Heart right ventricle (tissue), 16 donors: Measurements from ENCODE around the gene TAF5L. TPM values are rescaled to one million over a fixed set of nuclear protein-coding genes. Genes with fewer than 3 reads are reported as not detected.
"Not testable (repeated sequence)": the region's sequence is repeated elsewhere in the genome, so short reads cannot be mapped to it uniquely, and the experiment has no call there.

ENCODE experiments used
- ATAC-seq, 8 donors: fragments of 200-7000 bp; cut with Tn5 transposase; one replicate each; pipeline ENCODE4 v1.9.1; 2020; ENCODE audit warnings: mild to moderate bottlenecking in 8 of 8, moderate library complexity in 8 of 8, moderate number of reproducible peaks in 1 of 8
- DNase-seq, 2 donors: peaks; one replicate each; pipeline ENCODE4 v3.0.0-alpha.2; 2020
- H3K27ac ChIP-seq, 10 donors: fragments of 200-600 bp; sonication (generic) in 2 of 10; one replicate each; pipeline versions ENCODE4 v1.5.0 to v1.8.0; 2020 to 2022; ENCODE audit warnings: mild to moderate bottlenecking in 3 of 10
- H3K27me3 ChIP-seq, 7 donors: fragments of 200-600 bp; one replicate each; pipeline ENCODE4 v1.8.0; 2021 to 2022; ENCODE audit warnings: mild to moderate bottlenecking in 2 of 7
- H3K36me3 ChIP-seq, 9 donors: fragments of 200-600 bp; sonication (generic) in 1 of 9; one replicate each; pipeline versions ENCODE4 v1.5.0 to v1.8.0; 2020 to 2022; ENCODE audit warnings: mild to moderate bottlenecking in 2 of 9
- H3K4me1 ChIP-seq, 9 donors: fragments of 200-600 bp; sonication (generic) in 1 of 9; one replicate each; pipeline versions ENCODE4 v1.5.0 to v1.8.0; 2020 to 2022; ENCODE audit warnings: mild to moderate bottlenecking in 4 of 9
- H3K4me3 ChIP-seq, 10 donors: fragments of 200-600 bp; sonication (generic) in 2 of 10; one replicate each; pipeline versions ENCODE4 v1.5.0 to v1.8.0; 2020 to 2022; ENCODE audit warnings: mild to moderate bottlenecking in 7 of 10, moderate library complexity in 2 of 10
- H3K9me3 ChIP-seq, 11 donors: fragments of 200-600 bp in 10 of 11; sonication (generic) in 2 of 11; one replicate each; pipeline versions ENCODE4 v1.5.0 to v1.8.0; 2013 to 2022; ENCODE audit warnings: mild to moderate bottlenecking in 2 of 11, control low read depth in 1 of 11, moderate library complexity in 1 of 11
- CTCF ChIP-seq, 9 donors: fragments of 200-600 bp; sonication (generic) in 2 of 9; IDR thresholded peaks; one replicate each; pipeline versions ENCODE4 v1.5.0 to v1.8.0; 2021 to 2022; ENCODE audit warnings: antibody characterized with exemption in 9 of 9, mild to moderate bottlenecking in 5 of 9, moderate library complexity in 1 of 9
- WGBS, 2 donors: extraction: QIAGEN DNeasy Blood & Tissue Kit; methylation state at CpG; one replicate each; pipeline ENCODE4 v1.1.7; 2013; ENCODE audit warnings: inconsistent platforms in 1 of 2; 5-methylcytosine and 5-hydroxymethylcytosine counted together
- intact Hi-C, 10 donors: fragments of 100-400 bp; cut with DNase I; formaldehyde crosslinking; loops; one replicate each; pipeline versions ENCODE4 v1.11.1 to v1.14.2; 2022
- polyA plus RNA-seq, 2 donors: library from polyadenylated mRNA; stranded (reverse); fragments of 200-250 nt; gene quantifications; one replicate each; pipeline ENCODE4 v1.2.3, GENCODE V29; 2013
- total RNA-seq, 10 donors: library from RNA; stranded (reverse); fragmentation: NEBNext Ultra II Directional in 3 of 10; extraction: Animal tissue kit (Norgen Biotek cat#: 25700) in 3 of 10; gene quantifications; one replicate each; pipeline versions ENCODE4 v1.2.1 to v1.2.4, GENCODE V29; 2021 to 2023
- donor health status: Arrhythmogenic right ventricular cardiomyopathy.
- donor health status: ischemic (EF 13 %, LVEDD 7.1; RV severe dilation, severe dysfunction).
- donor health status: healthy with polysubstance abuse.
- donor health status: DM: no; HTN: yes; CAD: no.
- donor health status: DM: no; HTN: no; CAD: no.
- donor health status: ischemic (EF 25% LVEDD 6.9; RV normal size, moderate dysfunction).
- donor health status: ischemic (EF 25% LVEDD 5.7; RV mildly dilated, moderate dysfunction).
- donor health status: healthy.
- donor health status: DM: yes; HTN: yes; CAD: no.
- donor health status: Ischemic cardiomyopathy.
- donor health status: ischemic (EF 35%, LVEDD 5.7; RV mildly dilated, moderate dysfunction).
- donor health status: nonischemic (EF 11% LVEDD 7.7; RV severe dilation, severe dysfunction).
- donor health status: DM: yes; HTN: yes; CAD: no.
- donor health status: PGD.
- donor health status: ischemic (EF 29% LVEDD 5.4; RV normal size, mild dysfunction).
- donor health status: nonischemic (EF 23%, LVEDD 6.1; RV moderate dilation, normal function).

TAF5L gene
- total and polyA plus RNA-seq, 12 donors, result 6.0 to 13.7 (median 10.9) TPM

DNA sequence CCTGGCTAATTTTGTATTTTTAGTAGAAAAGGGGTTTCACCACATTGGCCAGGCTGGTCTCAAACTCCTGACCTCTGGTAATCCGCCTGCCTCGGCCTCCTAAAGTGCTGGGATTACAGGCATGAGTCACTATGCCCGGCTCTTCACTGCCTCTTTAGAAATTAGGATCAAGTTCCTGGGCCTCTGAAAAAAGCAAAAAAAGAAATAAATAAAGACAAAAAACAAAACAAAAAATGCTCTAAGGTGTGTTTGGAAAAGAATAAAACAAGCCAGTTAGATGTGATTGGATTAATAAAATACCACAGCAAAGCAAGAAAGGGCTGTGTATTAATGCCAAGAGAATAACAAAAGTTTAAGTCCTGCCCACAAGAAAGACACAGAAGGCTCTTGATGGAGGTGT, 63.2 kb downstream of the TAF5L start:
- Histone ChIP-seq H3K27me3 (no peaks in the 10 kb centered on the region), H3K4me1 (peaks cover 0 to 30% (median 15%) of the 10 kb centered on the region in 9 donors), H3K9me3 (no peaks in the 10 kb centered on the region), H3K27ac (peak overlapping the region in 5 of 10 donors; percentile 46 to 76 (median 66)), H3K4me3 (no peak overlapping the region), H3K36me3 (no peaks in the 10 kb centered on the region)
- TF ChIP-seq CTCF (IDR thresholded peaks at IDR 0.05), result no peak
- WGBS, 2 donors, result 91 to 96% methylated on average over 3 of the region's 3 CpGs
- ATAC-seq, result no peak
- no peak for DNase-seq
- intact Hi-C loops, result loop anchor here in 1 of 10 donors (5.0 kb wide), 1 partner anchor 60 kb away; no protein-coding TSS in a partner anchor

GRCh38 chr1:229561141-229561540, 64.8 kb downstream of the TAF5L start:
- WGBS, 2 donors, result 84 to 85% methylated on average over 5 of the region's 5 CpGs
- ATAC-seq (no peak), DNase-seq (no peak)
- Histone ChIP-seq H3K27ac (no peak overlapping the region), H3K9me3 (no peaks in the 10 kb centered on the region), H3K4me3 (no peak overlapping the region), H3K4me1 (peaks cover 0 to 41% (median 27%) of the 10 kb centered on the region in 9 donors), H3K27me3 (no peaks in the 10 kb centered on the region), H3K36me3 (no peaks in the 10 kb centered on the region)
- no peak for TF ChIP-seq CTCF (IDR thresholded peaks at IDR 0.05)
- intact Hi-C loops, result loop anchor here in 1 of 10 donors (5.0 kb wide), 1 partner anchor 61 kb away; no protein-coding TSS in a partner anchor

GRCh38 chr1:229560124-229560523, 65.8 kb downstream of the TAF5L start:
- not testable (repeated sequence) for H3K27ac ChIP-seq, H3K36me3 ChIP-seq, H3K27me3 ChIP-seq, H3K9me3 ChIP-seq, DNase-seq, H3K4me3 ChIP-seq, ATAC-seq
- 93 to 95% methylated on average over 15 of the region's 15 CpGs for WGBS, 2 donors
- intact Hi-C loops, result loop anchor here in 1 of 10 donors (5.0 kb wide), 1 partner anchor 62 kb away; no protein-coding TSS in a partner anchor
- peaks cover 0 to 51% (median 37%) of the 10 kb centered on the region in 9 donors for H3K4me1 ChIP-seq

GRCh38 chr1:229559336-229559801, 66.6 kb downstream of the TAF5L start:
- not testable (repeated sequence) for DNase-seq, H3K36me3 ChIP-seq, ATAC-seq, H3K9me3 ChIP-seq, H3K27me3 ChIP-seq
- intact Hi-C loops, result loop anchor here in 9 of 10 donors (1.0 to 10.0 kb wide), 10 partner anchors 37 to 745 kb away; partner anchors contain the start of genes TAF5L (in 5 of the 9) and URB2 (in 5 of the 9)
- peaks cover 0 to 57% (median 41%) of the 10 kb centered on the region in 9 donors for H3K4me1 ChIP-seq
- WGBS, 2 donors, result 38 to 49% methylated on average over 20 of the region's 20 CpGs
- H3K27ac ChIP-seq, result peak overlapping the region; percentile 73 to 99 (median 92)
- H3K4me3 ChIP-seq, result peak overlapping the region; percentile 64 to 96 (median 83)

- peak within 1 kb of the TSS; percentile 73 to 99 (median 92) for H3K27ac ChIP-seq
- intact Hi-C loops, result loop anchor here in 9 of 10 donors (1.0 to 10.0 kb wide), 10 partner anchors 38 to 746 kb away; partner anchors contain the start of genes TAF5L (in 6 of the 9) and URB2 (in 6 of the 9)
- H3K36me3 ChIP-seq, result peaks cover 0 to 6% (median 0%) of the 10 kb centered on the region in 9 donors
- peak within 1 kb of the TSS; percentile 76 to 96 (median 83) for H3K4me3 ChIP-seq
- ATAC-seq, result peak; percentile 93 to 97 (median 96)
- peak; percentile 96 for DNase-seq
- peaks cover 0 to 52% (median 38%) of the 10 kb centered on the region in 9 donors for H3K4me1 ChIP-seq
- H3K27me3 ChIP-seq, result no peaks in the 10 kb centered on the region
- TF ChIP-seq CTCF (IDR thresholded peaks at IDR 0.05), result peak; percentile 45 to 93 (median 85)
- no peaks in the 10 kb centered on the region for H3K9me3 ChIP-seq
- WGBS, 2 donors, result 0% methylated on average over 86 to 106 of the region's 109 CpGs
Measured at GRCh38 chr1:229558460-229559335, 67.2 kb downstream of the TAF5L start, which contains the start of gene ABCB10. TSS of gene ABCB10 (minus strand) at chr1:229558707. CDS start at chr1:229558652, 55 bp downstream.
